ENCODE data around the gene HYAL3.
A peak's percentile ranks its signal among the peaks of the same experiment; 100 is the strongest.
"Not testable (repeated sequence)": the region's sequence is repeated elsewhere in the genome, so short reads cannot be mapped to it uniquely, and the experiment has no call there.

Gene HYAL3

DNA sequence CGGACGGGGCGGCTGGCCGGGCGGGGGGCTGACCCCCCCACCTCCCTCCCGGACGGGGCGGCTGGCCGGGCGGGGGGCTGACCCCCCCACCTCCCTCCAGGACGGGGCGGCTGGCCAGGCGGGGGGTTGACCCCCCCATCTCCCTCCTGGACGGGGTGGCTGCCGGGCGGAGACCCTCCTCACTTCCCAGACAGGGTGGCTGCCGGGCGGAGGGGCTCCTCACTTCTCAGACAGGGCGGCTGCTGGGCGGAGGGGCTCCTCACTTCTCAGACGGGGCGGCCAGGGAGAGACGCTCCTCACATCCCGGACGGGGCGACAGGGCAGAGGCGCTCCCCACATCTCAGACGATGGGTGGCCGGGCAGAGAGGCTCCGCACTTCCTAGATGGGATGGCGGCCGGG lies 12.8 kb upstream of the HYAL3 start:
- DNase-seq, result not testable (repeated sequence)

DNA sequence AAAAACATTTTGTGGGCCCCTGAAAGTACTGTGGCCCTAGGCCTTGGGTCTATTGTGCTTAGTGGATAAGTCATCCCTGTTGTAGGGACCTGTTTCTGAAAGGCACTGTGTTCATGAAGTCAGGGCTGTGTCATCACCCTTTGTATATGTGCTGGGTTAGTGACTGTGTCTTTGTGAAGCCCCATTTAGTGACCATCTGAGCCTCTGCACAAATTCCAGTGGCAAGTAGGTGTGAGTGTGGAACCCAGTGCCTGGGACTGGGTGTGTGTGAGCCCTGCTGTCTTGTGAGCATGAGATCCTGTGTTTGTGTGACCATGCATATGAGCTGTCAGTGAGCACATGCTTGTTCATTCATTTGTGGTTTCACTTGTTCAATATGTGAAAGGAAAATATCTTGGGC lies 5.4 kb upstream of the HYAL3 start:
- DNase-seq, result no peak

- no peak for DNase-seq
These were observed 4.0 kb upstream of the HYAL3 start, which contains the start of gene HYAL1 for GRCh38 chr3:50303013-50303815. Gene HYAL1 (minus strand): TSS chr3:50303574. CDS start chr3:50302956, 618 bp downstream.

DNA sequence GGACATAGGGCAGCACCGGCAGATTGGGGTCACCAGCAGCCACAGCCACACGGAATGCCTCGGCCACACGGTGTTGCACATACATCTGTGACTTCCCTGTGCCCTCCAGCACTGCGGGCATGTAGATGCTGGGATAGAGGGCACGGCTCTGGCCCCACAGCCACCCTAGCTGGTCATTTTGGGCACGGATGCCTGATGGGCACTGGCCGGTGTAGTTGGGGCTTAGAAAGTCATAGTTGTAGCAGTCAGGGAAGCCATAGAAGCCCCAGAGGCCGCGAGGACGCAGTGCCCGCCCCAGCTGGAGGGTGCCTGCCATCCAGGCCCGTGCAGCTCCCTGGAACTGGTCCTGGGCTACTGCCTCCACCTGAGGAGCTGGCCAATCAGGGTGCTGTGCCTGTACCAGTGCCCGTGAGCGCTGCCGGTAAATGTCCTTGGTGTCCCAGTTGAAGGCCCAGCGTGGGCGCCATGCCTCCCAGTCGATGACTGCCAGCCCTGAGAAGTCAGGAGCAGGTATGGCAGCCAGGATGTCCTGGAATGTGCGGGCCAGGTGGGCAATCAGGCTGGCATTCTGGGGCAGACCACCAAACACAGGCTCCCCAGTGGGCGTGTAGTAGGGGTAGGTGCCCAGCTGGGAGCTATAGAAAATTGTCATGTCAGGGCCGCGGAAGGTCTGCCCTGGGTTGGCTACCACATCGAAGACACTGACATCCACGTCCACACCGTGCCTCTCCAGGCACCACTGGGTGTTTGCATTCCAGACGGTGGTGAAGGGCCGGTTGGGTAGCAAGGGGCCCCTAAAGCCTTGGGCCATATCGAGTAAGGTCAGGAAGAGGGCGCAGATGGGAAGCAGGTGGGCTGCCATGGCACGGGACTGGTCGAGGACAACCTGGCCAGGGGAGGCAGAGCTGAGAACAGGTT lies 3.1 kb upstream of the HYAL3 start:
- no peak for DNase-seq

- no peak for DNase-seq
These were observed 1.6 kb upstream of the HYAL3 start for GRCh38 chr3:50300681-50301254.

DNA sequence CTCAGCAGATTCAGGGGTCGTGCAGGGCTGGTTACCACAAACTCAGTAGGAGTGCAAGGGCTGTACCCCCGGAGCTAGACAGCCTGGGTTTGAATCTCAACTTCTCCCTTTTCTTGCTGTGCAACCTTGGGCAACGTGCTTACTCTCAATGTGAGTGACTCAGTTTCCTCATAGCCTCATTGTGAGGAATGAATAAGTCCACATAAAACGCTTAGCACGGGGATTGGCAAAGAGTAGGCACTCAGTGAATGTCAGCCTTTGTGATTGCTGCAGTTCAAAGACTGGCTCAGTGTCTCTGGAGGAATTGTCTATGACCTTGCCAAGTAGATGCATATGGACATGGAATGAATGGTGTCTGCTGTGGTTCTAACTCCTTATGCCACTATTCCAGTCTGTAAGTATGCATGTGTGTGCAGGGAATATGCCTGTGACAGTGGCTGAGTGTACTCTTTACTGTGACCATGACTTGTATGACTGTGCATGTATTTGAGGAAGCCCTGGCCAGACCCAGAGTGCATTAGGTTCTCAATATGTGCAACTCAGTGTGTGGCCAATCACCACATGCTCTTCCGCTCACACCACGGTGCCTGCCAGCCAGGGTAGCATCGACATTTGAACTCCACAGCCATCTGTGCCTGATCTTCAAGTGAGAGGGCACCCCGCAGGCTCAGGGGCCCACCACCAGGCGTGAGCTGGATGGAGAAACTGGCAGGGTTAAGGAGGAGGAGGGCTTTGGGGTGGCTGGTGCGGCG lies 900 bp upstream of the HYAL3 start:
- DNase-seq, result no peak

- DNase-seq, result no peak
These were observed 378 bp upstream of the HYAL3 start for GRCh38 chr3:50299638-50299928.

DNA sequence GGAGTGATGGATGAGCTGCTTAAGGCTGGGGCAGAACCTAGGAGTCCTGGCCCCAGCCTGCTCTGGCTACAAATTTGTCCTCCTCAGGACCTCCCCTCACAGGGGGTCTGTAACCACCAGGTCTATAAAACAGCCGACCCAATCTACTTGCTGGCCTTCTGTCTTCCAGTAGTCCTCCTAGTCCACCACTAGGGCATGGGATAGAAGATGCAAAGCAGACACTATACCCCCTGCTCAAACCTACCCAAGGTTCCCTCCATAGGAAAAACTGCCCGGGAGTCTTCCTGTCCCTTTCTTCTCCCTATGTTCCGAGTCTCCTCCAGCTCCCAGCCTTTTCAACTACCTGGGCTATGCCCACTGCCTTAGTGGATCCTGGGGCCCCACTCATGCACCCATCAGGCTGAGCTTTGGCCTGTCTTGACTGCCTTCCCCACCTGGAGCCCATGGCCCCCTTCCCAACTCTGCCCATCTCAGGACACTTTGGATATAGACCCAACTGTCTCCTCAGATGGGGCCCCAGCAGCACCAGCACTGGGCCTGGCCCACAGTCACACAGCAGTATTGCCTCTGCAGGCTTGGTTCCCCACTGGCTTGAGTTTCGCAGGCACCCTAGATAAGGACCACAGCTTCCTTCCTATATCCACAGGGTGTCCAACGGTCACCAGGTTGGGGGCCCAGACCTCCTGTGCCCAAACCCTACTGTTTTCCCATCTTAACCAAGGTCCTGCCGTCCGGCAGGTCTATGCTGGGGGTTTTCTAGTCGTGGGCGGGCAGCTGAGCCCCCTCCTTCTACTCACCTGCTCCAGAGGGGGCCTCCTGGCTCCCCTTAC lies 1.1 kb downstream of the HYAL3 start:
- no peak for DNase-seq

- DNase-seq, result no peak
These were observed 1.8 kb downstream of the HYAL3 start for GRCh38 chr3:50297384-50297775.

DNA sequence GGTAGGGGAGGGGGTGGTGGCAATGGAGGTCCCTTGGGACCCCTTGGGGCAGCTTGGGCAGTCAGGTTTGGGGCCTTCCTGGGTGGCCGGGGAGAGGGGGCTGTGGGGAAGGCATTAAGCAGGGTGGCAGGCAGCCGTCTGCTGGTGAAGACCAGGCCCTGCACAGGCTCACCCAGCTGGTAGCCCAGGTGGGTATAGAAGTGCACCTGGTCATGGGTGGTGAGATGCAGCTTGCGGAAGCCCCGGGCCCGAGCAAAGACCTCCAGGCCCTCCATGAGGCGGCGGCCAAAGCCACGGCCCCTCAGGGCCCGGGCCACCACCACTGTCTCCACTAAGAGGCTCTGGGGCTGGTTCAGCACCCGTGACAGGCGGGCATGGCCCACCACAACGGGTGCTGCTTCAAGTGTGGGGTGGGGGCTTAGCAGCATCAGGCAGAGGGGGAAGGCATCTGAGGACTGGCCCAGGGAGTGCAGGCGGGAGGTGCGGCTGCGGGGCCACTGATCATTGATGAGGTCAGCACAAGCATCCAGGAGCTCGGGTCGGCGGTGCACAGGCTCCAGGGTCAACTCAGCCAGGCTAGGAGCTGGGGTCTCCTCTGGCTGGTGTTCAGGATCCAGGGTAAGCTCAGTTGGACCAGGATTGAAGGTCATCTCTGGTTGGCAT lies 2.4 kb downstream of the HYAL3 start:
- no peak for DNase-seq

GRCh38 chr3:50295553-50296431 lies 3.4 kb downstream of the HYAL3 start:
- DNase-seq, result no peak

DNA sequence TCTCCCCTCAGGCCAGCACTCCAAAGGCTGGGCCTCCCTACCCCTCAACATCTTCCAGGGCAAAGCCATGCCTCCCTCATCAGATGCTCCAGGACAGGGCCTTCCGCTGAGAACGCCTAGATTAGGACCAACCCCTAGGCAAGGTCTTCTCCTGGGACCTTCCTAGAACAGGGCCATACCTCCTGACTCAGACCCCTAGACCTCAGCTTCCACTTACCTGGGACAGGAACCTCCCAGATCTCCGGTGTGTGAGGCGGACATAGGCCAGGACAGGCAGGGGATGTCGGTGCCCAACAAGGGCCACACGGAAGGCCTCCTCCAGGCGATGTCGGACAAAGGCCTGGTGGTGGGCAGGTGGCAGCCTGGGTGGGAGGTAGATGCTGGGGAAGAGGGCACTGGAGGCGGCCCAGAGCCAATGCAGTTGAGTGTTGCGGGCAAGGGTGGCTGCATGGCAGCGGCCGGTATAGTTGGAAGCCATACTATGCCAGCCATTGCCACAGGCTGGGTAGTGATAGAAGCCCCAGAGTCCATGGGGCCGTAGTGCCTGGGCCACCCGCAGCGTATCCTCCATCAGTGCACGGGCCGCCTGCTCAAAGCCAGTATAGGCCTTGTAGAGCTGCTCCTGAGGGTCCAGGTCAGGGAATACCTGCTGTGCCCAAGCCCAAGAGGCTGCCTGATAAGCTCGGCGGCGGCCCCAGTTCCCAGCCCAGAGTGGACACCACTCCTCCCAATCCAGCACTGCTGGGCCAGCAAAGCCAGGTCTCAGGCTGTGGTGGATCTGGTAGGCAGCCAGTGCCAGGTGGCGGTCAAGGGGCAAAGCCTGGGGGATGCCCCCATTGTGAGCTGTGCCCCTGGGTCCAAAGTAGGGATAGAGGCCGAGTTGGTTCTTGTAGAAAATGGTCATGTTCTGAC lies 4.5 kb downstream of the HYAL3 start:
- DNase-seq, result no peak

DNA sequence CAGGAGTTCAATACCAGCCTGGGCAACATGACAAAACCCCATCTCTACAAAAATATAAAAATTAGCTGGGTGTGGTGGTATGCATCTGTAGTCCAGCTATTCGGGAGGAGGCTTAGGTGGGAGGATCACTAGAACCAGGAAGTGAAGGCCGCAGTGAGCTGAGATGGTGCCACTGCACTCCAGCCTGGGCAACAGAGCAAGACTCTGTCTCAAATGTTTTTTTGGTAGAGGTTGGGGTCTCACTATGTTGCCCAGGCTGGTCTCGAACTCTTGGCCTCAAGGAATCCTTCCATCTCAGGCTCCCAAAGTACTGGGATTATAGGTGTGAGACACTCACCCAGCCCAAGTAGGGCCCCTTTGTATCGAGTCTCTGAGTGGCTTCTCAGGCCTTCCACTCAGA lies 5.1 kb downstream of the HYAL3 start:
- no peak for DNase-seq

DNA sequence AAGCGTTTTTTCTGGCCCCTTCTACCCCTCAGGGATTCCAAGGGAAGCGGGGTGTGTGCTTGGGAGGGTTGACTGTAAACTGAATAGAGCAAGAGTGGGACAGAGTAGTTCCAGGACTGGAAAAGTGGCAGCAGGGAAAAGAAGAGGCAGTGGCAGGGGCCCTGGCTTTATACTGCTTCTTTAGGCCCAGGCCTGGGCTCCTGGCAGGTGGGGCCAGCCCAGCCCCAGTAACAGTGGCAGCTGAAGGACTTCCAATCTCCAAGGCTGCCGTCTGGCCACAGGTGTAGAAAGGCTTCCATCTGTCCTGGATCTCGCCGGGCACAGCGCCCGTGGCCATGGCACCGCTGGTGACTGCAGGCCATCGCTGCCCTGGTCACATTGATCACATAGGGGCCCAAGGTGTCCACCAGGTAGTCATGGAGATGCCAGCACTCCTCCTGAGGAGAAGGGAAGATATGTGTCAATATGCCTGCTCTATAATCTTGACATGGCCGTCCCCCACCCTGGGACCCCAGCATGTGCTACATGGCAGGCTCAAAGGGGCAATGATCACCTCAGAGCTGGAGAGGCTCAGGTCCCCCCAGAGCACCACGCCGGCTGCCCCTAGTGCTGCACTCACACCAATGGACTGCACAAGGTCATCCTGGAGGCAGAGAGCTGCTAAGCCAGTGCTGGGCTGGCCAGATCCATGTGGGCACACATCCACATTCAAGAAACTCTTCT lies 6.0 kb downstream of the HYAL3 start:
- no peak for DNase-seq

- peak; percentile 91 to 92 for DNase-seq
These were observed 6.8 kb downstream of the HYAL3 start, which contains the start of gene IFRD2 for GRCh38 chr3:50292159-50293078. Gene IFRD2 (minus strand): TSS chr3:50292429. CDS start chr3:50292274, 155 bp downstream.

GRCh38 chr3:50290161-50290641 lies 9.0 kb downstream of the HYAL3 start:
- DNase-seq, result no peak

- no peak for DNase-seq
These were observed 10.1 kb downstream of the HYAL3 start for GRCh38 chr3:50289130-50289529.

All from NCI-H1930 (cell line).